HL-60/S4 treated with retinoic acid at 250 ng/mL for 4 days and 3 days (cell line): Measurements from ENCODE around the gene SCARF2.
"Not testable (repeated sequence)": the region's sequence is repeated elsewhere in the genome, so short reads cannot be mapped to it uniquely, and the experiment has no call there.

Experiments
- in situ Hi-C: fragments of 300-500 bp; cut with MboI; formaldehyde crosslinking; loops from 2 replicates; pipeline ENCODE4 v1.7.0; 2022; ENCODE audit warnings: low sequenced_read_pairs

The SCARF2 gene

DNA sequence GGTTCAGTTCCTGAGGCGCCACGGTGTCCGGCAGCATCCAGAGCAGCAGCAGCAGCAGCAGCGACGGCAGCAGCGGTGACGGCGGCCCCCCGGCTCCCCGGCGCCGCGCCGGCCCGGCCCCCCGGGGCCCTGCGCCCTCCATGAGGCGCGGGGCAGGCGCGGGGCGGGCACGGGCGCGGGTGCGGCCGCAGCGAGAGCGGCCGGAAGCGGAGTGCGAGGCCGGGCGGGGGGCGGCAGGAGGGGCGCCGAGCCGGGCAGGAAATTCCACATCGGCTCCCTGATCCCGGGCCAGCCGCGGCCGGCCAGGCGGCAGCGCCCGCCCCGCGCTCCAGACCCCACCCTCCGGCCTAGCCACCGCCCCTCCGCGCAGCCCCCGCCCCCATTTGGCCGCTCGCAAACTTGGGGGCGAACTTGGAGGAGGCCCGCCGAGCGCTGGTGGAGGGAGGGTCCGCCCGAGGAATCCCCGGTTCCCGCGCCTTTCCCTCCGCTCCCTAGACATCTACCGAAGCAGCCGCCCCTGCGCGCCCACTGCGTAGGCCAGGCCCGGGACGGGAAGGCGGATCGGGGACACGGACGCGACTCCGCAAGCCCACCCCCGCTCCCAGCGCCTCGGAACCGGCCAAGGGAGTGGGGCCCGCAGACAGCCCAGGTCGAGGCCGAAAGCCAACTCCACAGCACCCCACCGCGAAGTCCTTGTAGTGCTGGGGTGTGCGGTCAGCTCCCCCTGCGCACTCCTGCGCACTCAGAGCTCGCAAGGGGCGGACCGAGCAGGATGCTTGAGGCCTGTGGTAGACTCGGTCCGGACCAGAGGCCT is at the start of gene SCARF2:
SCARF2 (minus strand) TSS at position 213 of the 814 bp plus-strand sequence; CDS start at position 142, 71 bp downstream.
- in situ Hi-C loops, result no loop called here

DNA sequence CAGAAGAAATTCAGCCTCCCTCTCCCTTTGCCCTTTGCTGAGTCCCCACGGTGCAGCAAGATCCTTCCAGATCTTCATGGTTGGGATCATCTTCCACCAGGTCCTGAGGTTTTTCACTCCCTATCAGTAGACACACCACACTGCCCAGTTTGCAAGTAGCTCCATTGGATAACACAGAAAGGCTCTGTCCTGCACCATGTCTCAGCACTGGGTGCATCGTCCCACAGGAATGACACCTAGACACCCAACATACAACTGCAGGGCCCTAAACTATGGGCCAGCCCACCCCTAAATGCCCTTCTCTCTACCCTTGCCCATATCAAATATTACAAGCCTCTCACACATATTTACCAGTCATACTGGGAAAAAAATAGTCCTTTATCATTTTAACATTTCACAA is 48.6 kb upstream of the SCARF2 start:
- in situ Hi-C loops, result no loop called here

- in situ Hi-C loops, result no loop called here
These were observed 47.5 kb upstream of the SCARF2 start for GRCh38 chr22:20484948-20485683.

DNA sequence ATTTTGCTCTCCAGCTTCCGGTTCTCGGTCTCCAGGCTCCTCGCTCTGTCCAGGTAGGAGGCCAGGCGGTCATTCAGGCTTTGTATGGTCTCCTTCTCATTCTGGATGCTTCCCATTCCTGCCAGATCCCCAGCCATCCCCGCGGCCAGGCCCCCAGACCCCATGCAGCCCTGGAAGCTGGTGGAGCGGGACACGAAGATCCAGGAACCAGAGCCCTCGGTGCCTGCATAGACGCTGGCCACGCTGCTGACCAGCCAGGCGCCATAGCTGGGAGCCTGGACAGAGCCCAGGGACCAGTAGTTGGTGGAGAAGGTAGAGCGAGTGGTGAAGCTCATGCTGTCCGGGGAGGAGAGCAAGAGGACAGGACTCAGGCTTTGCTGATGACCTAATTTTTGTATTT is 46.1 kb upstream of the SCARF2 start:
- in situ Hi-C loops, result no loop called here

GRCh38 chr22:20483143-20483506 is 45.5 kb upstream of the SCARF2 start:
- in situ Hi-C loops, result not testable (repeated sequence)

DNA sequence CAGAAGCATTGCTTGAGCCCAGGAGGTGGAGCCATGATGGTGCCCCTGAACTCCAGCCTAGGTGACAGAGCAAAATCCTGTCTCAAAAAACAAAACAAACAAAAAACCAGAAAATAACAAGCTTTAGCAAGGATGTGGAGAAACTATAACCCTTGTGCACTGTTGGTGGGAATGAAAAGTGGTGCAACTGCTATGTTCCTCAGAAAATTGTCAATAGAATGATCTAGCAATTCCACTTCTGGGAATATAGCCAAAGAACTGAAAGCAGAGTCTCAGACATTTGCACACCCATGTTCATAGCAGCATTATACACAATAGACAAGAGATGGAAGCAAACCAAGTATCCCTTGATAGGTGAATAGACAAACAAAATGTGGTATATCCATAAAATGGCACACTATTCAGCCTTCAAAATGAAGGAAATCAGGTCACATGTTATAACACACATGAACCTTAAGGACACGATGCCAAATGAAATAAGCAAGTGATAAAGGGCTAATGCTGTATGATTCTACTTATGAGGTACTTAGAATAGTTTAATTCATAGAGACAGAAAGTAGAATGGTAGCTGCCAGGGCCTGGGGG is 42.1 kb upstream of the SCARF2 start:
- in situ Hi-C loops, result no loop called here

DNA sequence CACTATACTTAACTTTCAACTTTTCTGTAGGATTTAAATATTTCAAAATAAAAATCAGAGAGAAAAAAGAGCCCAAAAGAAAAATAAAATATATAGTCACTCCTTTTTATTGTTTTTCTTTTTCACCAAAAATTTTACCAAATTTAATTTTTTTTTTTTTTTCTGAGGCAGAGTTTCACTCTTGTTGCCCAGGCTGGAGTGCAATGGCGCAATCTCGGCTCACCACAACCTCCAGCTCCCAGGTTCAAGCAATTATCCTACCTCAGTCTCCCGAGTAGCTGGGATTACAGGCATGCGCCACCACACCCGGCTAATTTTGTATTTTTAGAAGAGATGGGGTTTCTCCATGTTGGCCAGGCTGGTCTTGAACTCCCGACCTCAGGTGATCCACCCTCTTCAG is 40.4 kb upstream of the SCARF2 start:
- in situ Hi-C loops, result not testable (repeated sequence)

DNA sequence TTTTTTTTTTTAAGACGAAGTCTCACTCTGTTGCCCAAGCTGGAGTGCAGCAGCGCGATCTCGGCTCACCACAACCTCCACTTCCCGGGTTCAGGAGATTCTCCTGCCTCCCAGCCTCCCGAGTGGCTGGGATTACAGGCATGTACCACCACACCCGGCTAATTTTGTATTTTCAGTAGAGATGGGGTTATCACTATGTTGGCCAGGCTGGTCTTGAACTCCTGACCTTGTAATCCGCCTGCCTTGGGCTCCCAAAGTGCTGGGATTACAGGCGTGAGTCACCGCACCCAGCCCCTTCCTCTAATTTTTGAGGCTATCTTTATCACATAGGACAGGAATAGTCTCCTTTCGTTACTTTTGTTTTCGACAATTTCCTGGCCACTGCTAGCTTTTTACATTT is 37.9 kb upstream of the SCARF2 start:
- in situ Hi-C loops, result not testable (repeated sequence)

GRCh38 chr22:20475115-20475436 is 37.5 kb upstream of the SCARF2 start:
- in situ Hi-C loops, result no loop called here

DNA sequence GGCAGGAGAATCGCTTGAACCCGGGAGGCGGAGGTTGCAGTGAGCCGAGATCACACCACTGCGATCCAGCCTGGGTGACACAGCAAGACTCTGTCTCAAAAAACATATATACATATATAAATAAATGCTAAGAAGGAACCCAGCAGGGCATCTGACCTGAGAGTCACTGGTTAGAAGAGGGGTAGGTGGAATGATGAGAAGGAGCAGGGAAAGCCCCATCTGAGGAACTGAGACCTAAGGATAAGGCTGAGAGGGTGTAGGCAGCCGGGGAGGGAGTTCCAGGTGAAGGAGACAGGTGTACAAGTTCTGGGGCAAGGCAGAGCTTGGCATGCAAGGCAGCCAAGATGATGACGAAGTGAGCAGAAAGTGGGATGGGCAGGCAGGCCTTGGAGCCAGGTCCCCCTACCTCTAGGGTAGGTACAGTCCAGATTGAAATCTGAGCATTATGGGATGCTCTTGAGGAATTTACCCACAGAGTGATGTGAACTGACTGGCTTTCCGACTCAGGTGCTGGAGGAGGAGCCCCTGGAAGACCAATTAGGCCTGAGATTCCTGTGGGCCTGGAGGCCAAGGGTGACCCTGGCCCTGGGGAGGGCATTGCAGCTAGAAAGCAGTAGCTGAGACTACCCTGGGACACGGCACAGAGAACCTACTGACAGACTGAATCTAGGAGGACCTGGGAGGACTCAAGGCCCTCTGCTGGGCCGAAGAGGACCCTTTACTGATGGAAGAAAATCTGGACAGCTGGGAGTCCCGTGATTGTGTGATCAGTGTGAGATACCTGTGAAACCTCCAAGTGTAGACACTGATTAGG is 35.2 kb upstream of the SCARF2 start:
- in situ Hi-C loops, result no loop called here

- in situ Hi-C loops, result no loop called here
These were observed 33.7 kb upstream of the SCARF2 start for GRCh38 chr22:20471126-20471833.

DNA sequence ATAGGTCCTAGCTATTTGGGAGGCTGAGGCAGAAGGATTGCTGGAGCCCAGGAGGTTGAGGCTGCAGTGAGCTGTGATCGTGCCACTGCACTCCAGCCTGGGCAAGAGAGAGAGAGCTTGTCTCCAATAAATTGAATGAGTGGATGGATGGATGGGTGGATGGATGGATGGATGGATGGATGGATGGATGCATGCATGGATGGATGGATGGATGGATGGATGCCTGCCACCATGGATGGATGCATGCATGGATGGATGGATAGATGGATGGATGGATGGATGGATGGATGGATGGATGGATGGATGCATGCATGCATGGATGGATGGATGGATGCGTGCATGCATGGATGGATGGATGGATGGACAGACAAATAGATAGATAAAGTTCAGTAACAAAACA is 32.9 kb upstream of the SCARF2 start:
- in situ Hi-C loops, result not testable (repeated sequence)

- in situ Hi-C loops, result no loop called here
These were observed 31.7 kb upstream of the SCARF2 start for GRCh38 chr22:20469110-20469868.

DNA sequence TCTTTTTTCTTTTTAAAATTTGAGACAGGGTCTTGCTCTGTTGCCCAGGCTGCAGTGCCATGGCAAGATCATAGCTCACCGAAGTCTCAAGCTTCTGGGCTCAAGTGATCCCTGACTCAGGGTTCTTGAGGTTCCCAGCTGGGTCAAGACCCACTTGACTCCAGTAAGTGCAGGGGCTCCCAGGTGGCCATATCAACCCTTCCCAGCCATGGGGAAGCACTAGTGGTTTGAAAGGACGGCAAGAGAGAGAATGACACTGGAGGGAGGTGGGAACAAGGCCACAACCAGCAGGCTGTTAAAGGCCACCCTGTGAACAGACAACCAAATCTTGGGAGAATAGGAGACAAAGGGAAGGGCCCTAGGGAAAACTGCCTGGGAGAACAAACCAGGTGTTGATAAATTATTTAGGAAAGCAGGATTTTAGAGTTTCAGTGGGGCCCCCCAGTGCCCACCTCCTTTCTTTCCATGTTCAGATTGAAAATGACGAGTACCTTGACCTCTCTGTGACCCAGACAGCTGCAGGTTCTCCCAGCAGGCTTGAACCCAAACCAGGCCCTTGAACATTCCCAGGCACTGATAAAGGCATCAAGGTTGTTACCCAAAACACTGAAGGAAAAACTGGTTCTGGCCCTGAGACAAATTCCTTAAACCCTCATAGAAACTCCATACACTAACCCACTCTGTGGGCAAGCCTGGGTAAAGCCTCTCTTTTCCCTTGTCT is 29.2 kb upstream of the SCARF2 start:
- in situ Hi-C loops, result no loop called here

DNA sequence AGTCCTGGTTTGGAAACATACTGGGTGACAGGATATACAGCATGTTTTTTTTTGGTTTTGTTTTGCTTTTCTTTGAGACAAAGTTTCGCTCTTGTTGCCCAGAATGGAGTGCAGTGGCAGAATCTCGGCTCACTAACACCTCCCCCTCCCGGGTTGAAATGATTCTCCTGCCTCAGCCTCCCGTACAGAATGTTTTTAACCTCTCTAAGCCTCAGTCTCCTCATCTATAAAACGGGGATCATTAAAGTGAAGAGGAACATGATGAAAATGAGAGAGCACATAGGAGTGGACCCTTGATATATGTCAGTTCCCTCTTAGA is 28.1 kb upstream of the SCARF2 start:
- in situ Hi-C loops, result no loop called here

DNA sequence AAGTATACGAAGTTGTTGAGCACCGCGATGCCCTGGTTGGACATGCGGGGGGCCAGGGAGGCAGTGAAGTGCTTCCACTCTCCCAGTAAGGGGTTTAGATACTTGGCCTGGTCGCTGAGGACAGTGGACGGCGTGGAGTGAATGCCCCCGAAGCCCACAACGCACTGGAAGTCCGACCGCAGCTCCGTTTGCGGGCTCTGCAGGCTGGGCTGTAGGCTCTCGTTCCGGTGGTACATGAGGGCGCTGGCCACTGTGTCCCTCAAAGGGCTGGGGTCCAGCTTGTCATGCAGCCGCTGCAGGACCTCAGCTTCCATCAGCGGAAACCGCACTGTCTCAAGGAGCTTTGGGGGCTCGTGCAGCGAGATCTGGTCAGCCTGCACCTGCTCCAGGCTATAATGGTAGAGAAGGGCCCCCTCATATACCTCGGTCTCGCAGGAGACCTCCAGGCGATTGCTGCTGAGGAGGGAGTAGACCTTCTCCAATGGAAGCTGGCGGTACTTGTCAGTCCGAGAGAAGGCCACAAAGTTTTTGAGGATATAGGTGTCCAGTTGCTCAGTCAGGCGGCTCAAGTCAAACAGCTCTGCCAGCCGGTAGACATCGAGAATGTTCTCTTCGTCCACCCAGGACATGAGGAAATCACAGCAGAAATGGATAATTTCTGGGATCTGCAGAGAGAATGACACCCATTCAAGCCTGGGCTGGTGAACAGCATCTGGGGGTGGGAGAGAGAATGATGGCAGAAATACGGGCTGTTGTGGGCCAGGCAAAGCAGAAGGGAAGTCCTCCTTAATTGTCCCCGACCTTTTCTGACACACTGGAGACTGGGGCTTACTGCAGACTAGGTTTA is 27.5 kb upstream of the SCARF2 start:
- in situ Hi-C loops, result no loop called here

DNA sequence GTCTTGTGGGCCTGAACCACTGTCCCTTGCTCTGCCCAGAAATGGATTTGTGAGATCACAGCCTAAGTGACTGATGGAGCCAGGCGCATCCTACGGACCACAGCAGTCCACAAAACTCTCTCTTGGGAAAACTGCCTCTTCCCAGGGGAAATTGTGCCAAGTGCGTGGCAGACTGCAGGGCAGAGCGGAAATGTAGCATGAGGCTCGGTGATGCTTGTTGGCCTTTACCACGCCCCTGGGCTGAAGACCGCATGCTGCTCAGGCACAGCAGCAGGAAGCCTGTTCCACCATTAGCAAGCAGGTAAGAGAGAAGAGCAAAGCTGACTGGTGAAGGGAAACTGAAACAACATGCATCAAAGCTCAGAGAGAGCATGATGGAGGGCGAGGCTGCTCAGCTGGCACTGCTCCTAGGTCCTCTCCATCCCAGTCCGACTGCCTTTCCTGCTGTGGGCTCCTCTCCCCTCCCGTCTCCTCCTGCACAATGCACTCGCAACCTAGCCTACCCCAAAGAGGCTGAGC is 26.5 kb upstream of the SCARF2 start:
- in situ Hi-C loops, result no loop called here

GRCh38 chr22:20463324-20464095 is 25.9 kb upstream of the SCARF2 start:
- in situ Hi-C loops, result no loop called here
